K562 (cell line): ENCODE data around the gene UQCR11. TPM values are rescaled to one million over a fixed set of nuclear protein-coding genes. Genes with fewer than 3 reads are reported as not detected.

Experiments
- CBFA2T2 ChIP-seq: fragments of 450-650 bp; conservative IDR thresholded peaks from 2 replicates; pipeline ENCODE4 v1.6.1; 2017; ENCODE audit warnings: mild to moderate bottlenecking
- KAT8 ChIP-seq: fragments of 450-650 bp; IDR thresholded peaks from 2 replicates; pipeline ENCODE4 v1.6.1; 2016; ENCODE audit warnings: low read depth, mild to moderate bottlenecking
- MCM5 ChIP-seq: fragments of 450-650 bp; IDR thresholded peaks from 2 replicates; pipeline ENCODE4 v1.6.1; 2016; ENCODE audit warnings: low read depth
- MNT ChIP-seq, 2 experiments: fragments of 450-650 bp; conservative IDR thresholded peaks; 2 replicates each; pipeline ENCODE4 v1.6.1; 2017; ENCODE audit warnings: mild to moderate bottlenecking in 2 of 2, moderate library complexity in 2 of 2
- PREB ChIP-seq: sonication (generic); formaldehyde crosslinking; IDR thresholded peaks from 2 replicates; pipeline ENCODE4 v1.8.1; 2023; ENCODE audit warnings: mild to moderate bottlenecking, missing genetic modification reagents
- PTRF ChIP-seq: fragments of 450-650 bp; IDR thresholded peaks from 2 replicates; pipeline ENCODE4 v1.6.1; 2016; ENCODE audit warnings: mild to moderate bottlenecking, missing genetic modification characterization, missing compliant biosample characterization
- RUNX1 ChIP-seq: sonication (generic); IDR thresholded peaks from 2 replicates; pipeline ENCODE4 v1.6.1; 2016; ENCODE audit warnings: antibody characterized with exemption, low read depth
- SNAPC5 ChIP-seq: fragments of 250-450 bp; sonication (Bioruptor Pico); IDR thresholded peaks from 2 replicates; pipeline ENCODE4 v1.8.0; 2021; ENCODE audit warnings: moderate library complexity, mild to moderate bottlenecking, inconsistent platforms
- TGIF2 ChIP-seq: sonication (generic); formaldehyde crosslinking; IDR thresholded peaks from 2 replicates; pipeline ENCODE4 v1.8.1; 2022; ENCODE audit warnings: mild to moderate bottlenecking, missing genetic modification reagents, moderate library complexity
- THAP12 ChIP-seq: fragments of 250-450 bp; sonication (Bioruptor Pico); IDR thresholded peaks from 2 replicates; pipeline ENCODE4 v1.9.0; 2021; ENCODE audit warnings: mild to moderate bottlenecking, inconsistent platforms
- ZBED1 ChIP-seq: IDR thresholded peaks from 2 replicates; pipeline ENCODE4 v1.6.1; 2014
- ZFP36 ChIP-seq: fragments of 150-350 bp; IDR thresholded peaks from 2 replicates; pipeline ENCODE4 v1.6.1; 2018; ENCODE audit warnings: low read length, low read depth; ENCODE audit not compliant: partially characterized antibody
- ZNF174 ChIP-seq: fragments of 250-450 bp; sonication (Bioruptor Pico); IDR thresholded peaks from 2 replicates; pipeline ENCODE4 v1.4.0; 2020; ENCODE audit warnings: mild to moderate bottlenecking
- ZNF780A ChIP-seq: fragments of 250-450 bp; sonication (Bioruptor Pico); IDR thresholded peaks from 2 replicates; pipeline ENCODE4 v1.5.0; 2021; ENCODE audit warnings: mild to moderate bottlenecking
- polyA plus RNA-seq, 8 experiments: library from polyadenylated mRNA; depleted of rRNA in 4 of 8; stranded (reverse) in 5 of 8; unstranded in 3 of 8; fragments of >200 nt; fragmentation: Nextera tagmentation in 2 of 8; fragmentation: Illumina TruSeq in 1 of 8; extraction: Ambion mirVana in 2 of 8; extraction: Trizol in 1 of 8; gene quantifications; 2 replicates each; pipeline versions ENCODE4 v1.2.1 to v1.2.3, GENCODE V29; 2011 to 2014; ENCODE audit warnings: inconsistent platforms in 1 of 8, missing spikeins in 1 of 8
- total RNA-seq, 7 experiments: library from RNA; depleted of rRNA in 6 of 7; stranded (reverse); fragments of >200 nt in 6 of 7; fragmentation: Illumina TruSeq in 2 of 7; extraction: Trizol in 2 of 7; gene quantifications; 2 replicates each; pipeline versions ENCODE4 v1.2.1 to v1.2.3, GENCODE V29; 2011 to 2021; ENCODE audit warnings: low replicate concordance in 1 of 7

The UQCR11 gene
- total and polyA plus RNA-seq, 9 of the 15 experiments (the other 6 are each of a cell fraction or from before 2014, with no cell fraction given), result 57.6 to 394 (median 259) TPM

- TF ChIP-seq ZNF780A (CRISPR knock-in tag), result no peak
- TF ChIP-seq CBFA2T2, result peak; percentile 55
- no peak for TF ChIP-seq SNAPC5 (CRISPR knock-in tag)
- peak; percentile 97 to 98 for TF ChIP-seq MNT (conservative IDR thresholded peaks at IDR 0.05)
- no peak for TF ChIP-seq PTRF
- TF ChIP-seq TGIF2 (CRISPR knock-in tag), result 0 out of 2 replicates have a peak, but pooled peaks have one; percentile 51
- TF ChIP-seq THAP12 (CRISPR knock-in tag), result no peak
- no peak for TF ChIP-seq PREB
- TF ChIP-seq KAT8, result no peak
- TF ChIP-seq ZBED1, result no peak
- TF ChIP-seq MCM5, result no peak
- no peak for TF ChIP-seq ZFP36
- TF ChIP-seq ZNF174 (CRISPR knock-in tag), result no peak
- TF ChIP-seq RUNX1, result no peak
These were observed at the start of gene UQCR11 (continued) for GRCh38 chr19:1605236-1606137.
